DOHH2 (cell line): ENCODE measurements around the gene USP2.

Experiments
- EZH2phosphoT487 ChIP-seq: fragments of 200-600 bp; sonication (generic); IDR thresholded peaks from 2 replicates; pipeline ENCODE4 v1.6.1; 2017; ENCODE audit warnings: borderline replicate concordance, mild to moderate bottlenecking, antibody characterized with exemption, low read length, moderate library complexity, mixed read lengths
- TF ChIP-seq, protein P1 (sequence below): fragments of 200-600 bp; sonication (generic); IDR thresholded peaks from one replicate; pipeline ENCODE4 v1.5.1; 2014; ENCODE audit warnings: antibody characterized with exemption, mild to moderate bottlenecking, low read depth, low read length; ENCODE audit not compliant: poor library complexity, severe bottlenecking

DNA sequence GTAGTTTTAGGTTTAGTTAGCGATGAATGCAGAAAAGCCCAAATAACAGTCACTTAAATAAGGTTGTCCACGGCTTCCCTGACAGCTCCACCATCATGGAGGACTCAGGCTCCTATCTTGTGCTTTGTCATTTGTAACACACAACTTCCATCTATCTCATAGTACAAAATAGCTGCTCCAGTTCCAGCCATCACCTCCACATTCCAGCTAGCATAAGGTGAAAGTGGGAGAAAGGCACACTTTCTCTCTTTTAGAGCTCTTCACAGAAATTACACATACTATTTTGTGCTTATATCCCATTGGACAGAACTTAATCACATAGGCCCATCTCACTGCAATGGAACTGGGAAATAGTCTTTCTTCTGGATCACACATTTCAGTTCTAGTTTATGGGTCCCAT, 32.8 kb upstream of the USP2 start:
- TF ChIP-seq, protein P1, sequence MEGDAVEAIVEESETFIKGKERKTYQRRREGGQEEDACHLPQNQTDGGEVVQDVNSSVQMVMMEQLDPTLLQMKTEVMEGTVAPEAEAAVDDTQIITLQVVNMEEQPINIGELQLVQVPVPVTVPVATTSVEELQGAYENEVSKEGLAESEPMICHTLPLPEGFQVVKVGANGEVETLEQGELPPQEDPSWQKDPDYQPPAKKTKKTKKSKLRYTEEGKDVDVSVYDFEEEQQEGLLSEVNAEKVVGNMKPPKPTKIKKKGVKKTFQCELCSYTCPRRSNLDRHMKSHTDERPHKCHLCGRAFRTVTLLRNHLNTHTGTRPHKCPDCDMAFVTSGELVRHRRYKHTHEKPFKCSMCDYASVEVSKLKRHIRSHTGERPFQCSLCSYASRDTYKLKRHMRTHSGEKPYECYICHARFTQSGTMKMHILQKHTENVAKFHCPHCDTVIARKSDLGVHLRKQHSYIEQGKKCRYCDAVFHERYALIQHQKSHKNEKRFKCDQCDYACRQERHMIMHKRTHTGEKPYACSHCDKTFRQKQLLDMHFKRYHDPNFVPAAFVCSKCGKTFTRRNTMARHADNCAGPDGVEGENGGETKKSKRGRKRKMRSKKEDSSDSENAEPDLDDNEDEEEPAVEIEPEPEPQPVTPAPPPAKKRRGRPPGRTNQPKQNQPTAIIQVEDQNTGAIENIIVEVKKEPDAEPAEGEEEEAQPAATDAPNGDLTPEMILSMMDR, result no peak
- TF ChIP-seq EZH2phosphoT487, result no peak
